Measurements from ENCODE around the gene FLT4. TPM values are rescaled to one million over a fixed set of nuclear protein-coding genes. Genes with fewer than 3 reads are reported as not detected.

FLT4 gene
- polyA plus RNA-seq, 3 donors, result not detected

DNA sequence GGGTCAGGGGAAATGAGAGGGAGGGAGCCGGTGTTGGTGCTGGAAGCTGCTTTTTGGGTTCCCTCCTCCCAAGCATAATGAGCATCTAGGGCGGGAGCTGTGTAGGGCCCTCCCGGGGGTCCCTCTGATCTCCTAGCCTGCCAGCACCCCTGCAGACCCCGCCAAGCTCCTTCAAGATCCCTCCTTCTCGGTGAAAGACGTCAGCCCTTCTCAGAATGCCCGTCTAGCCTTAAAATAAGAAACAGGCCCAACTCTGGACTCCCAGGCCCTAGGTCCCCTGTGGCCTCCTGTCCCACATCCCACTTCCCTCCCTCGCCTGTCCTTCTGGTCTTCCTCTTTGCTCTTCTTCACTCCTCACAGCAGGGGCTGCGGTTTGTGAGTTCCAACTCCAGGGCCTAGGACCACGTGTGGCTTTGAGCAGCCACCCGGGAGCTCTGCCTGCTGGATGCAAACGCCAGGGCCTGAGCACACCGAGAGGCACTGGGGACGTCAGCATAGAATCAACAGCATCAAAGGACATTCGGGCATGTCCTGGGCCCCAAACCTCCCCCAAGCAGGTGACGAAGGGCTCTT, 49.3 kb downstream of the FLT4 start:
- Histone ChIP-seq H3K27ac (ENCODE audit: low read depth in 1 of 2, low read length in 2 of 2) (no peak overlapping the region), H3K4me3 (replicated peaks in 1 of 3; ENCODE audit: low read depth in 2 of 3, low read length in 3 of 3) (no peak overlapping the region), H3K9ac (ENCODE audit: insufficient read depth, low read length, poor library complexity, severe bottlenecking) (no peak overlapping the region), H3K27me3 (ENCODE audit: control insufficient read depth in 2 of 2, insufficient read depth in 2 of 2, low read length in 2 of 2) (no peaks in the 10 kb centered on the region), H3K36me3 (replicated peaks in 1 of 2; ENCODE audit: control insufficient read depth in 1 of 2, insufficient read depth in 2 of 2, low read length in 2 of 2) (no peaks in the 10 kb centered on the region), H4K20me1 (ENCODE audit: insufficient read depth, low read length) (no peaks in the 10 kb centered on the region), H3K4me2 (replicated peaks; ENCODE audit: extremely low read depth, low read length, poor library complexity, severe bottlenecking) (no peak overlapping the region), H2AFZ (ENCODE audit: insufficient read depth, low read depth, low read length, poor library complexity, severe bottlenecking) (no peak overlapping the region), H3K79me2 (ENCODE audit: insufficient read depth, low read length) (no peaks in the 10 kb centered on the region), H3K9me3 (replicated peaks in 1 of 2; ENCODE audit: control insufficient read depth in 1 of 2, insufficient read depth in 1 of 2, low read length in 2 of 2) (no peaks in the 10 kb centered on the region), H3K4me1 (ENCODE audit: control insufficient read depth in 1 of 2, insufficient read depth in 2 of 2, low read length in 2 of 2) (no peaks in the 10 kb centered on the region)
- 92% methylated on average over 10 of the region's 16 CpGs for WGBS (ENCODE audit: insufficient coverage)
- no peaks in the 10 kb centered on the region for H3K4me1 Mint-ChIP-seq
- H3K36me3 Mint-ChIP-seq, result no peaks in the 10 kb centered on the region
- intact Hi-C loops (cut with micrococcal nuclease), result no loop called here
- TF ChIP-seq, protein P1, sequence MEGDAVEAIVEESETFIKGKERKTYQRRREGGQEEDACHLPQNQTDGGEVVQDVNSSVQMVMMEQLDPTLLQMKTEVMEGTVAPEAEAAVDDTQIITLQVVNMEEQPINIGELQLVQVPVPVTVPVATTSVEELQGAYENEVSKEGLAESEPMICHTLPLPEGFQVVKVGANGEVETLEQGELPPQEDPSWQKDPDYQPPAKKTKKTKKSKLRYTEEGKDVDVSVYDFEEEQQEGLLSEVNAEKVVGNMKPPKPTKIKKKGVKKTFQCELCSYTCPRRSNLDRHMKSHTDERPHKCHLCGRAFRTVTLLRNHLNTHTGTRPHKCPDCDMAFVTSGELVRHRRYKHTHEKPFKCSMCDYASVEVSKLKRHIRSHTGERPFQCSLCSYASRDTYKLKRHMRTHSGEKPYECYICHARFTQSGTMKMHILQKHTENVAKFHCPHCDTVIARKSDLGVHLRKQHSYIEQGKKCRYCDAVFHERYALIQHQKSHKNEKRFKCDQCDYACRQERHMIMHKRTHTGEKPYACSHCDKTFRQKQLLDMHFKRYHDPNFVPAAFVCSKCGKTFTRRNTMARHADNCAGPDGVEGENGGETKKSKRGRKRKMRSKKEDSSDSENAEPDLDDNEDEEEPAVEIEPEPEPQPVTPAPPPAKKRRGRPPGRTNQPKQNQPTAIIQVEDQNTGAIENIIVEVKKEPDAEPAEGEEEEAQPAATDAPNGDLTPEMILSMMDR (IDR thresholded peaks at IDR 0.05), result no peak
- no peak overlapping the region for H3K27ac Mint-ChIP-seq
- H3K9me3 Mint-ChIP-seq, result peaks cover 0 to 2% (median 0%) of the 10 kb centered on the region in 7 donors
- H3K27me3 Mint-ChIP-seq (ENCODE audit: low read depth in 3 of 3), result peaks cover 1 to 5% (median 3%) of the 10 kb centered on the region in 3 donors
- no peak overlapping the region for H3K4me3 Mint-ChIP-seq
- DNase-seq, result no peak

DNA sequence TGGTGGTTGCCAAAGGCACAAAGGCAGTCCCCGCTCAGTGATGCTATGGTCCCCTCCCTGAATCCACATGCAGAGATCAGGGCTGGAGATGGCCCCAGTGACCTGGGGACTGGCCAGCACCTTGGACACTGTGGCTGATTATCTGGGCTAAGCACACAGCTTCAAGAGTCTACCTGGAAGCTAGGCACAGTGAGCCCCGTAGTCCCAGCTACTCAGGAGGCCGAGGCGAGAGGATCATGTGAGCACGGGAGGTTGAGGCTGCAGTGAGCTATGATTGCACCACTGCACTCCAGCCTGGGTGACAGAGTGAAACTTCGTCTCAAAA, 49.8 kb downstream of the FLT4 start:
- no peak for DNase-seq
- Histone ChIP-seq H3K9me3 (replicated peaks in 1 of 2; ENCODE audit: control insufficient read depth in 1 of 2, insufficient read depth in 1 of 2, low read length in 2 of 2) (no peaks in the 10 kb centered on the region), H3K36me3 (replicated peaks in 1 of 2; ENCODE audit: control insufficient read depth in 1 of 2, insufficient read depth in 2 of 2, low read length in 2 of 2) (no peaks in the 10 kb centered on the region), H3K27me3 (ENCODE audit: control insufficient read depth in 2 of 2, insufficient read depth in 2 of 2, low read length in 2 of 2) (no peaks in the 10 kb centered on the region), H3K27ac (ENCODE audit: low read depth in 1 of 2, low read length in 2 of 2) (no peak overlapping the region), H3K9ac (ENCODE audit: insufficient read depth, low read length, poor library complexity, severe bottlenecking) (no peak overlapping the region), H3K79me2 (ENCODE audit: insufficient read depth, low read length) (no peaks in the 10 kb centered on the region), H3K4me2 (replicated peaks; ENCODE audit: extremely low read depth, low read length, poor library complexity, severe bottlenecking) (no peak overlapping the region), H4K20me1 (ENCODE audit: insufficient read depth, low read length) (no peaks in the 10 kb centered on the region), H3K4me3 (replicated peaks in 1 of 3; ENCODE audit: low read depth in 2 of 3, low read length in 3 of 3) (no peak overlapping the region), H2AFZ (ENCODE audit: insufficient read depth, low read depth, low read length, poor library complexity, severe bottlenecking) (no peak overlapping the region), H3K4me1 (ENCODE audit: control insufficient read depth in 1 of 2, insufficient read depth in 2 of 2, low read length in 2 of 2) (no peaks in the 10 kb centered on the region)
- Mint-ChIP-seq H3K27ac (no peak overlapping the region), H3K27me3 (ENCODE audit: low read depth in 3 of 3) (peaks cover 1 to 5% (median 3%) of the 10 kb centered on the region in 3 donors), H3K36me3 (no peaks in the 10 kb centered on the region), H3K9me3 (peaks cover 0 to 2% (median 0%) of the 10 kb centered on the region in 7 donors), H3K4me1 (no peaks in the 10 kb centered on the region), H3K4me3 (no peak overlapping the region)
- 86% methylated on average over 6 of the region's 6 CpGs for WGBS (ENCODE audit: insufficient coverage)
- intact Hi-C loops (cut with micrococcal nuclease), result no loop called here
- TF ChIP-seq, protein P1 (IDR thresholded peaks at IDR 0.05), result no peak

All from CD14-positive monocyte (primary cell).